ENCODE data around the gene PON2. TPM values are rescaled to one million over a fixed set of nuclear protein-coding genes. Genes with fewer than 3 reads are reported as not detected.

The PON2 gene
- total and polyA plus RNA-seq, 2 donors (not counting 1 experiment from before 2014, with no cell fraction given): 72.8 to 140 TPM

DNA sequence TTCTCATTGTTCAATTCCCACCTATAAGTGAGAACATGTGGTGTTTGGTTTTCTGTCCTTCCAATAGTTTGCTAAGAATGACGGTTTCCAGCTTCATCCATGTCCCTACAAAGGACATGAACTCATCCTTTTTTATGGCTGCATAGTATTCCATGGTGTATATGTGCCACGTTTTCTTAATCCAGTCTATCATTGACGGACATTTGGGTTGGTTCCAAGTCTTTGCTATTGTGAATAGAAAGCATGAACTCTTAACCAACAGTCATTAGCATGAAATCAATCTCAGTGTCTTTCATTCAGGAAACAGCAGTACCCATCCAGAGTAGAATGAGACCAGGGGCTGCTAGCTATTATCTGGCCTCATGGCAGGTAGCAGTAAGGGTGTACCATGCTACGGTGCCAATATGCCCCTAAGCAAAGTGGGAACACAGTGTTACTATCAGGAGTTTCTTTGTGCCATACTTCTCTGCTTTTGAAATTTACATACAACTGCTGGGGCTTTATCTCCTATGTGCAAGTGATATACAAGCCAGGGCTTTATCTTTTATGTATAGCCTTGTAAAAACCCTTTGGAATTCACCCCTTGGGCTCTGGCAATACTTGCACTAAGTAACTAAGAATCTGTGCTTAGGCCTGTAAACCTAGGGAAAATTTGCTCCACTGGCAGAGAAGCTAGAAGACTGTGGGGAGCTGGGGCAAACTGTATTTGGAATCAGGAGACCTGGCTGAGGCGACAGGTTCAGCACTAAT, 5.4 kb downstream of the PON2 start:
- no peak overlapping the region for H3K4me2 ChIP-seq (ENCODE audit: extremely low read depth, insufficient read depth, low read length)
- no peak overlapping the region for H3K4me3 ChIP-seq (replicated peaks in 1 of 4; ENCODE audit: control extremely low read depth in 1 of 4, insufficient read depth in 1 of 4, low read depth in 3 of 4, low read length in 4 of 4)
- no peaks in the 10 kb centered on the region for H3K27me3 ChIP-seq (ENCODE audit: control insufficient read depth, insufficient read depth, low read length)
- H3K9ac ChIP-seq (ENCODE audit: insufficient read depth, low read length): no peak overlapping the region
- H2AFZ ChIP-seq (ENCODE audit: low read length): no peak overlapping the region
- H3K4me1 ChIP-seq (ENCODE audit: control insufficient read depth, extremely low read depth, insufficient read depth, low read length): peaks cover 2% of the 10 kb centered on the region
- H4K20me1 ChIP-seq (ENCODE audit: control insufficient read depth, extremely low read depth, insufficient read depth, low read length): no peaks in the 10 kb centered on the region
- peaks cover 6% of the 10 kb centered on the region for H3K79me2 ChIP-seq (ENCODE audit: control insufficient read depth, insufficient read depth, low read length)
- H3K36me3 ChIP-seq (ENCODE audit: control insufficient read depth, insufficient read depth, low read length): no peaks in the 10 kb centered on the region
- TF ChIP-seq, protein P1, sequence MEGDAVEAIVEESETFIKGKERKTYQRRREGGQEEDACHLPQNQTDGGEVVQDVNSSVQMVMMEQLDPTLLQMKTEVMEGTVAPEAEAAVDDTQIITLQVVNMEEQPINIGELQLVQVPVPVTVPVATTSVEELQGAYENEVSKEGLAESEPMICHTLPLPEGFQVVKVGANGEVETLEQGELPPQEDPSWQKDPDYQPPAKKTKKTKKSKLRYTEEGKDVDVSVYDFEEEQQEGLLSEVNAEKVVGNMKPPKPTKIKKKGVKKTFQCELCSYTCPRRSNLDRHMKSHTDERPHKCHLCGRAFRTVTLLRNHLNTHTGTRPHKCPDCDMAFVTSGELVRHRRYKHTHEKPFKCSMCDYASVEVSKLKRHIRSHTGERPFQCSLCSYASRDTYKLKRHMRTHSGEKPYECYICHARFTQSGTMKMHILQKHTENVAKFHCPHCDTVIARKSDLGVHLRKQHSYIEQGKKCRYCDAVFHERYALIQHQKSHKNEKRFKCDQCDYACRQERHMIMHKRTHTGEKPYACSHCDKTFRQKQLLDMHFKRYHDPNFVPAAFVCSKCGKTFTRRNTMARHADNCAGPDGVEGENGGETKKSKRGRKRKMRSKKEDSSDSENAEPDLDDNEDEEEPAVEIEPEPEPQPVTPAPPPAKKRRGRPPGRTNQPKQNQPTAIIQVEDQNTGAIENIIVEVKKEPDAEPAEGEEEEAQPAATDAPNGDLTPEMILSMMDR (conservative IDR thresholded peaks at IDR 0.05 in 1 of 2, IDR thresholded peaks at IDR 0.05 in 1 of 2; ENCODE audit: low read depth in 1 of 2, low read length in 2 of 2): no peak
- no peak for TF ChIP-seq EZH2 (IDR thresholded peaks at IDR 0.05; ENCODE audit: low read length, missing control alignments)
- no peak overlapping the region for H3K27ac ChIP-seq (ENCODE audit: insufficient read depth, low read length)
- DNase-seq (ENCODE audit: low read depth in 2 of 2): no peak
- no peaks in the 10 kb centered on the region for H3K9me3 ChIP-seq (ENCODE audit: control insufficient read depth, insufficient read depth, low read depth, low read length)

DNA sequence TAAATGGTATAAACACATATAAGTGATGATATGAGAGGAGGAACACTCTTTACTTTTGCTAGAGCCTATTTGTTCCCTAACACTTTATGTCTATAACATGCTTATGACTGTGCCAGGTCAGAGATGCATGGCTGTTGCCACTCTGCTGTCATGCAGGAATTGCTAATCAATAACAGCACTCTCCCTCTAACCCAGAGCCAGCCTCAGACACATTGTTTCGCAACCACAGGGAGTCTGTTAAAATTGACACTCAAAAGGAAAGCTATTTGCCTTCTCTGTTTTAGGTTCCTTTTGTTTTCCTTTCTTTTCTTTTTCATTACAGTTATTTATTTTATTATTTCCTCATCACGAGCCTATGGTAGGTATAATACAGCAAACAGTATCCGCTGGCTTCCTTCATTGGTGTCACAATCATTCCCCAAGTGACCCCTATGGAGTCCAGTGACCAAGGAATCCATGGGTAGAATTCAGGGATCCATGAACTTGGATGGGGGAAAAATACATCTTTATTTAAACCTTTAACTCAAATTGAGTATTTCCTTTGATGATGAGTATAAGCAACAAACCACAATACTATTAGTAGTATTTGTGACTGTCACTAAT, 6.8 kb downstream of the PON2 start:
- no peaks in the 10 kb centered on the region for H4K20me1 ChIP-seq (ENCODE audit: control insufficient read depth, extremely low read depth, insufficient read depth, low read length)
- H3K79me2 ChIP-seq (ENCODE audit: control insufficient read depth, insufficient read depth, low read length): peaks cover 6% of the 10 kb centered on the region
- no peak overlapping the region for H3K4me3 ChIP-seq (replicated peaks in 1 of 4; ENCODE audit: control extremely low read depth in 1 of 4, insufficient read depth in 1 of 4, low read depth in 3 of 4, low read length in 4 of 4)
- H3K4me1 ChIP-seq (ENCODE audit: control insufficient read depth, extremely low read depth, insufficient read depth, low read length): no peaks in the 10 kb centered on the region
- H3K9me3 ChIP-seq (ENCODE audit: control insufficient read depth, insufficient read depth, low read depth, low read length): no peaks in the 10 kb centered on the region
- DNase-seq (ENCODE audit: low read depth in 2 of 2): no peak
- H3K36me3 ChIP-seq (ENCODE audit: control insufficient read depth, insufficient read depth, low read length): no peaks in the 10 kb centered on the region
- H3K27ac ChIP-seq (ENCODE audit: insufficient read depth, low read length): no peak overlapping the region
- H2AFZ ChIP-seq (ENCODE audit: low read length): no peak overlapping the region
- no peaks in the 10 kb centered on the region for H3K27me3 ChIP-seq (ENCODE audit: control insufficient read depth, insufficient read depth, low read length)
- TF ChIP-seq, protein P1 (conservative IDR thresholded peaks at IDR 0.05 in 1 of 2, IDR thresholded peaks at IDR 0.05 in 1 of 2; ENCODE audit: low read depth in 1 of 2, low read length in 2 of 2): no peak
- no peak for TF ChIP-seq EZH2 (IDR thresholded peaks at IDR 0.05; ENCODE audit: low read length, missing control alignments)
- no peak overlapping the region for H3K9ac ChIP-seq (ENCODE audit: insufficient read depth, low read length)
- no peak overlapping the region for H3K4me2 ChIP-seq (ENCODE audit: extremely low read depth, insufficient read depth, low read length)

DNA sequence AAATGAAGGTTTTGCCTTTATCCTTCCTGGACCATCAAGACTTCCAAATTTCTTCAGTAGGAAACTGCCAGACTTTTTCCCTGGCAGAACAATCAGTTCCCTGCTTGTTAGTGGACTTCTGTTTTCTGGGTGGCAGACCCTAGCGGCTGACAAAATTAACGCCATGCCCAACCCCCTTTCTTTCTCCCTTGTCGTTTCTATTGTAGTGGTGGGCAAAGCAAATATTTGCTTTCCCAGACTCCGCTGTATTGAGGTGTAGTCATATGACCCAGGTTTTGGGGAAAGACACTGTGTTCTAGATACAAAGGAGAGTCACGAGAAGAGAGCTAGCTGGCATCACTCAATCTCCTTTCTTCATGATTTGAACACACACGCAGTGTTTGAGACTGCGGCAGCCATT, 7.7 kb downstream of the PON2 start:
- no peak for DNase-seq (ENCODE audit: low read depth in 2 of 2)
- Histone ChIP-seq H3K4me2 (ENCODE audit: extremely low read depth, insufficient read depth, low read length) (no peak overlapping the region), H3K4me1 (ENCODE audit: control insufficient read depth, extremely low read depth, insufficient read depth, low read length) (no peaks in the 10 kb centered on the region), H3K9me3 (ENCODE audit: control insufficient read depth, insufficient read depth, low read depth, low read length) (no peaks in the 10 kb centered on the region), H3K27ac (ENCODE audit: insufficient read depth, low read length) (no peak overlapping the region), H3K79me2 (ENCODE audit: control insufficient read depth, insufficient read depth, low read length) (peaks cover 6% of the 10 kb centered on the region), H2AFZ (ENCODE audit: low read length) (no peak overlapping the region), H3K36me3 (ENCODE audit: control insufficient read depth, insufficient read depth, low read length) (no peaks in the 10 kb centered on the region), H3K27me3 (ENCODE audit: control insufficient read depth, insufficient read depth, low read length) (no peaks in the 10 kb centered on the region), H4K20me1 (ENCODE audit: control insufficient read depth, extremely low read depth, insufficient read depth, low read length) (no peaks in the 10 kb centered on the region), H3K4me3 (replicated peaks in 1 of 4; ENCODE audit: control extremely low read depth in 1 of 4, insufficient read depth in 1 of 4, low read depth in 3 of 4, low read length in 4 of 4) (no peak overlapping the region), H3K9ac (ENCODE audit: insufficient read depth, low read length) (no peak overlapping the region)
- no peak for TF ChIP-seq EZH2 (IDR thresholded peaks at IDR 0.05; ENCODE audit: low read length, missing control alignments)
